Body of pancreas (tissue), 4 donors: ENCODE results near the gene HSH2D.

Experiments used
- CTCF ChIP-seq, 7 experiments: fragments of 450-650 bp in 4 of 7; fragments of 200-600 bp in 3 of 7; sonication (generic) in 3 of 7; IDR thresholded peaks; one replicate each; pipeline ENCODE4 v1.5.1; 2016 to 2019; ENCODE audit warnings: antibody characterized with exemption in 7 of 7
- POLR2A ChIP-seq, 3 donors: fragments of 450-650 bp; IDR thresholded peaks; one replicate each; pipeline ENCODE4 v1.6.1; 2016; ENCODE audit warnings: antibody characterized with exemption in 3 of 3, mild to moderate bottlenecking in 2 of 3

- TF ChIP-seq CTCF (IDR thresholded peaks at IDR 0.05) (no peak), POLR2A (IDR thresholded peaks at IDR 0.05) (no peak)
These were observed 37.4 kb upstream of the HSH2D start for GRCh38 chr19:16106121-16106520.
